ENCODE measurements around the gene CNIH2. TPM values are rescaled to one million over a fixed set of nuclear protein-coding genes. Genes with fewer than 3 reads are reported as not detected.

CNIH2 gene
- total and polyA plus RNA-seq, 9 of the 15 experiments (the other 6 are each of a cell fraction or from before 2014, with no cell fraction given): 0.26 to 0.89 (median 0.40) TPM; not detected in 4

DNA sequence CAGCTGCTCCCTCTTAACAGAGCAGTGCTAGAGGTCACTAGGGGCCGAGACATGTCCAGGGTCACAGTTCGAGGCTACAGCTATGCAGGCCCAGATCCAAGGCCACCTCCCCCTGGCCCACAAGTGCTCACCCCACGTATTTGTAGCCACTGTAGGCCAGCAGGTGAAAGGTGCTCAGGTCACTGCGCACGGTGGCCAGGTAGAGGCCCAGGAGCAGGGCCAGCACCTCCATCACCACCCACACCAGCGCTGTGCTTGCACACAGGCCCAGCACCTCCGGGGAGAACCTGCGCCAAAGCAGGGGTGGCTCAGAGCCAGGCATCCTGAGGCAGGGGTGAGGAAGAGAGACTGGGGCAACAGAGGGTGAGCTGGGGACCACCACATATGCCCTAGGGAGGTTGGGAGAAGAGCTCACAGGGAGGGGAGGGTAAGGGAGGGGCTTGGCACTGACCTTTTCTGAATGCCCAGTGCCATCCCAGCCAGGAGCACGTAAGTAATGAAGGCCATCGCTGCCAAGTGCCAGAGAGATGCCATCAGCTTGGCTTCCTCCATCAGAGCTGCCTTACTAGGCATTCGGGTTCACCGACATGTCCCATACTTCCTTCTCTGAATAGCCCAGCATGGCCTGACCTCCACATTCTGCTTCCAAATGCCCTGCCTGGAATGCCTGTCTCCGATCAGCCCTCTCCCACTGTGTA lies 7.4 kb downstream of the CNIH2 start:
- POLR2A ChIA-PET: interaction anchor here (0.8 to 1.4 kb wide), 2 partner anchors 24 to 27 kb away, joined by 3 to 7 read pairs; no protein-coding TSS in a partner anchor
- 89% methylated on average over 11 of the region's 13 CpGs for WGBS (ENCODE audit: insufficient coverage, low coverage, missing lambda C conversion rate)
- peaks cover 4% of the 10 kb centered on the region for H3K9me1 ChIP-seq (ENCODE audit: control insufficient read depth, insufficient read depth, low read length)
- H3K4me1 ChIP-seq (replicated peaks in 1 of 2; ENCODE audit: control insufficient read depth in 2 of 2, insufficient read depth in 2 of 2, low read length in 2 of 2): peaks cover 20 to 64% of the 10 kb centered on the region in 2 experiments
- ATAC-seq (no peak), FAIRE-seq (no peak), DNase-seq (ENCODE audit: extremely low read depth in 1 of 4, low spot score in 3 of 4) (no peak)
- TF ChIP-seq POLR2G (IDR thresholded peaks at IDR 0.05; ENCODE audit: low read depth, low read length): peak; percentile 38; the same call in 1 of the 2 replicates
- no peak for TF ChIP-seq MTA1 (IDR thresholded peaks at IDR 0.05; ENCODE audit: borderline replicate concordance)
- TF ChIP-seq MIER1 (IDR thresholded peaks at IDR 0.05; ENCODE audit: low read depth): no peak
- no peak for TF ChIP-seq MCM5 (IDR thresholded peaks at IDR 0.05; ENCODE audit: low read depth)
- no peak for TF ChIP-seq SIX5 (IDR thresholded peaks at IDR 0.05; ENCODE audit: borderline replicate concordance in 1 of 2, insufficient read depth in 1 of 2, low read depth in 1 of 2, low read length in 2 of 2)
- TF ChIP-seq ZFP1 (CRISPR knock-in tag; IDR thresholded peaks at IDR 0.05): no peak
- no peak for TF ChIP-seq IRF2 (CRISPR knock-in tag; IDR thresholded peaks at IDR 0.05)
- TF ChIP-seq BRCA1 (IDR thresholded peaks at IDR 0.05): no peak
- no peak for TF ChIP-seq BRCA1 (CRISPR knock-in tag; IDR thresholded peaks at IDR 0.05)
- H3K79me2 ChIP-seq (ENCODE audit: control insufficient read depth, insufficient read depth, low read length): peaks cover 24% of the 10 kb centered on the region
- no TSS peak for BruUV-seq (replicated peaks)
- H3K27ac ChIP-seq (ENCODE audit: extremely low read depth, low read depth, low read length): no peak overlapping the region
- H3K36me3 ChIP-seq (ENCODE audit: control insufficient read depth, insufficient read depth, low read length): peaks cover 37% of the 10 kb centered on the region; the same call in 2 of the 3 replicates
- peaks cover 14% of the 10 kb centered on the region for H4K20me1 ChIP-seq (replicated peaks; ENCODE audit: control insufficient read depth, insufficient read depth, low read length)
- no peaks in the 10 kb centered on the region for H3K9me3 ChIP-seq (replicated peaks; ENCODE audit: control insufficient read depth, insufficient read depth, low read depth, low read length)
- no peak overlapping the region for H3K4me3 ChIP-seq
- H3K27me3 ChIP-seq (ENCODE audit: control insufficient read depth in 2 of 2, insufficient read depth in 2 of 2, low read length in 2 of 2): no peaks in the 10 kb centered on the region
- in situ Hi-C loops (cut with MboI) (no loop called here), intact Hi-C loops (cut with micrococcal nuclease) (no loop called here)
- no peak overlapping the region for H2AFZ ChIP-seq (ENCODE audit: low read depth, low read length)
- peak overlapping the region in 1 of 2 experiments; percentile 69; a peak in 2 of 4 replicates for H3K9ac ChIP-seq (ENCODE audit: insufficient read depth in 1 of 2, low read depth in 2 of 2, low read length in 2 of 2)
- H3K4me2 ChIP-seq (ENCODE audit: insufficient read depth, low read length): no peak overlapping the region
- CTCF ChIA-PET (ENCODE audit: low intra/inter-chr PET ratio): no interaction called here

Data from K562 (cell line).